ENCODE data around the gene ADAMTS2. TPM values are rescaled to one million over a fixed set of nuclear protein-coding genes. Genes with fewer than 3 reads are reported as not detected.

Gene ADAMTS2
- total RNA-seq, 1 experiment from 2014 or later, result 3.9 TPM

DNA sequence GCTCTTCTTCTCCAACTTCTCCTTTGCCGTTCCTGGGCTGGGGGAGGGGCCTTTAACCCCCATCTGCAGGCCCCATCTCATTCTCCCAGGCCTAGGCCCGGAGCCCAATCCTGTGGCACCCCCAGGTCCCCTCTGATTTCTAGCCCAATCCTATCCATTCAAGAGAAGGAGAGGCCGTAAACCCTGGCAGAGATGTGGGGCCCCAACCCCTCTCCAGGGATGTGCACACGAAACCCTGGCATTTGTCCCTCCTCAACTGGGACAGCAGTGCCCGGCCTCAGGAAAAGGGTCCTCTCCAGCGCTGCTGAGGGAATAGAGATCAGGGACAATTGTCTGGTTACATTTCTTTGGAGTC is 24.2 kb upstream of the ADAMTS2 start:
- ChIA-PET CTCF (no interaction called here), RAD21 (ENCODE audit: low non-redundant PET in 1 of 2, low total read pairs in 2 of 2, uncharacterized antibody in 2 of 2, unreplicated experiment in 2 of 2) (no interaction called here), POLR2A (no interaction called here)
- Histone ChIP-seq H3K27me3 (ENCODE audit: insufficient read depth, low read length) (no peaks in the 10 kb centered on the region), H3K27ac (ENCODE audit: low read depth, low read length) (no peak overlapping the region), H3K9me3 (ENCODE audit: control insufficient read depth in 1 of 2, insufficient read depth in 1 of 2, low read depth in 1 of 2, low read length in 2 of 2) (no peaks in the 10 kb centered on the region), H3K4me1 (ENCODE audit: control insufficient read depth in 1 of 2, insufficient read depth in 2 of 2, low read length in 2 of 2) (no peaks in the 10 kb centered on the region), H3K9me2 (ENCODE audit: insufficient read depth) (no peaks in the 10 kb centered on the region), H3K4me2 (ENCODE audit: low read length) (no peak overlapping the region), H3K4me3 (replicated peaks in 1 of 2; ENCODE audit: low read depth in 1 of 2, low read length in 2 of 2) (no peak overlapping the region), H4K20me1 (ENCODE audit: insufficient read depth) (no peaks in the 10 kb centered on the region), H2AFZ (ENCODE audit: low read depth, low read length, poor library complexity, severe bottlenecking) (no peak overlapping the region), H3K79me2 (ENCODE audit: insufficient read depth, low read length) (no peaks in the 10 kb centered on the region), H3K36me3 (ENCODE audit: control insufficient read depth in 1 of 2, insufficient read depth in 2 of 2, low read length in 2 of 2) (no peaks in the 10 kb centered on the region), H3K9ac (ENCODE audit: low read length) (no peak overlapping the region)
- no TSS peak for BruUV-seq (replicated peaks)
- no peak for TF ChIP-seq EZH2phosphoT487 (IDR thresholded peaks at IDR 0.05; ENCODE audit: borderline replicate concordance)
- TF ChIP-seq EGR1 (IDR thresholded peaks at IDR 0.05; ENCODE audit: low read depth), result no peak
- TF ChIP-seq, protein P1, sequence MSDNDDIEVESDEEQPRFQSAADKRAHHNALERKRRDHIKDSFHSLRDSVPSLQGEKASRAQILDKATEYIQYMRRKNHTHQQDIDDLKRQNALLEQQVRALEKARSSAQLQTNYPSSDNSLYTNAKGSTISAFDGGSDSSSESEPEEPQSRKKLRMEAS (IDR thresholded peaks at IDR 0.05), result no peak
- no peak for TF ChIP-seq ATF3 (IDR thresholded peaks at IDR 0.05)
- DNase-seq (ENCODE audit: low read depth, low spot score), result no peak
- intact Hi-C loops (cut with micrococcal nuclease), result no loop called here
- ATAC-seq, result no peak

- RAD21 ChIA-PET (ENCODE audit: low non-redundant PET in 1 of 2, low total read pairs in 2 of 2, uncharacterized antibody in 2 of 2, unreplicated experiment in 2 of 2), result no interaction called here
- intact Hi-C loops (cut with micrococcal nuclease), result no loop called here
Measured at GRCh38 chr5:179368806-179369529, 23.7 kb upstream of the ADAMTS2 start.

More at GRCh38 chr5:179368806-179369529, 23.7 kb upstream of the ADAMTS2 start:
- H3K79me2 ChIP-seq (ENCODE audit: insufficient read depth, low read length), result no peaks in the 10 kb centered on the region
- H4K20me1 ChIP-seq (ENCODE audit: insufficient read depth), result no peaks in the 10 kb centered on the region
- ChIA-PET CTCF (no interaction called here), POLR2A (no interaction called here)
- no peak overlapping the region for H3K4me2 ChIP-seq (ENCODE audit: low read length)
- H3K4me3 ChIP-seq (replicated peaks in 1 of 2; ENCODE audit: low read depth in 1 of 2, low read length in 2 of 2), result no peak overlapping the region
- H3K27ac ChIP-seq (ENCODE audit: low read depth, low read length), result no peak overlapping the region
- H3K9me2 ChIP-seq (ENCODE audit: insufficient read depth), result no peaks in the 10 kb centered on the region
- TF ChIP-seq, protein P1 (IDR thresholded peaks at IDR 0.05), result no peak
- TF ChIP-seq CBX3 (IDR thresholded peaks at IDR 0.05; ENCODE audit: low read depth), result no peak
- ATAC-seq (no peak), DNase-seq (ENCODE audit: low read depth, low spot score) (no peak)
- no peaks in the 10 kb centered on the region for H3K4me1 ChIP-seq (ENCODE audit: control insufficient read depth in 1 of 2, insufficient read depth in 2 of 2, low read length in 2 of 2)
- H3K27me3 ChIP-seq (ENCODE audit: insufficient read depth, low read length), result no peaks in the 10 kb centered on the region
- H3K9me3 ChIP-seq (ENCODE audit: control insufficient read depth in 1 of 2, insufficient read depth in 1 of 2, low read depth in 1 of 2, low read length in 2 of 2), result no peaks in the 10 kb centered on the region
- H2AFZ ChIP-seq (ENCODE audit: low read depth, low read length, poor library complexity, severe bottlenecking), result no peak overlapping the region
- H3K36me3 ChIP-seq (ENCODE audit: control insufficient read depth in 1 of 2, insufficient read depth in 2 of 2, low read length in 2 of 2), result no peaks in the 10 kb centered on the region
- no peak overlapping the region for H3K9ac ChIP-seq (ENCODE audit: low read length)
- BruUV-seq (replicated peaks), result no TSS peak

Measured in HCT116 (cell line).